GM23248 (cell line): Measurements from ENCODE around the gene RBM23. TPM values are rescaled to one million over a fixed set of nuclear protein-coding genes. Genes with fewer than 3 reads are reported as not detected.

Experiments used
- DNase-seq: peaks from one replicate; pipeline ENCODE4 v3.0.0-alpha.2; 2015
- H2AFZ ChIP-seq: fragments of 200-600 bp; sonication (generic); 2 replicates; pipeline ENCODE4 v1.6.1; 2016; ENCODE audit warnings: antibody characterized with exemption
- H3F3A ChIP-seq: fragments of 200-600 bp; sonication (generic); 2 replicates; pipeline ENCODE4 v1.6.1; 2016; ENCODE audit warnings: mild to moderate bottlenecking, antibody characterized with exemption, mixed run types; ENCODE audit not compliant: insufficient read depth
- H3K27ac ChIP-seq: fragments of 200-600 bp; sonication (generic); 2 replicates; pipeline ENCODE4 v1.5.1; 2016; ENCODE audit warnings: mild to moderate bottlenecking
- H3K27me3 ChIP-seq: fragments of 200-600 bp; sonication (generic); replicated peaks from 2 replicates; pipeline ENCODE4 v1.6.1; 2016; ENCODE audit warnings: mild to moderate bottlenecking; ENCODE audit not compliant: insufficient read depth
- H3K36me3 ChIP-seq: fragments of 200-600 bp; sonication (generic); 2 replicates; pipeline ENCODE4 v1.6.1; 2016; ENCODE audit warnings: low read depth, mild to moderate bottlenecking
- H3K4me1 ChIP-seq: fragments of 200-600 bp; sonication (generic); 2 replicates; pipeline ENCODE4 v1.6.1; 2016; ENCODE audit warnings: mild to moderate bottlenecking; ENCODE audit not compliant: insufficient read depth
- H3K4me2 ChIP-seq: fragments of 200-600 bp; sonication (generic); one replicate; pipeline ENCODE4 v1.6.1; 2016; ENCODE audit warnings: mild to moderate bottlenecking; ENCODE audit not compliant: unreplicated experiment
- H3K4me3 ChIP-seq: fragments of 200-600 bp; sonication (generic); 2 replicates; pipeline ENCODE4 v1.5.1; 2016; ENCODE audit warnings: mild to moderate bottlenecking
- H3K79me2 ChIP-seq: fragments of 200-600 bp; sonication (generic); 2 replicates; pipeline ENCODE4 v1.6.1; 2016; ENCODE audit warnings: mild to moderate bottlenecking; ENCODE audit not compliant: insufficient read depth
- H3K9ac ChIP-seq: fragments of 200-600 bp; sonication (generic); 2 replicates; pipeline ENCODE4 v1.6.1; 2016; ENCODE audit warnings: mild to moderate bottlenecking
- H3K9me2 ChIP-seq: fragments of 200-600 bp; sonication (generic); 2 replicates; pipeline ENCODE4 v1.6.1; 2016; ENCODE audit warnings: mixed run types, mild to moderate bottlenecking, moderate library complexity; ENCODE audit not compliant: insufficient read depth
- H3K9me3 ChIP-seq: fragments of 200-600 bp; sonication (generic); one replicate; pipeline ENCODE4 v1.6.1; 2017; ENCODE audit warnings: low read depth
- H4K20me1 ChIP-seq: fragments of 200-600 bp; sonication (generic); 2 replicates; pipeline ENCODE4 v1.6.0; 2016; ENCODE audit not compliant: insufficient read depth
- EZH2 ChIP-seq: fragments of 200-600 bp; sonication (generic); IDR thresholded peaks from 2 replicates; pipeline ENCODE4 v1.6.1; 2018; ENCODE audit warnings: antibody characterized with exemption, mild to moderate bottlenecking; ENCODE audit not compliant: insufficient read depth, poor library complexity, severe bottlenecking
- EZH2phosphoT487 ChIP-seq: fragments of 200-600 bp; sonication (generic); IDR thresholded peaks from 2 replicates; pipeline ENCODE4 v1.6.1; 2018; ENCODE audit warnings: antibody characterized with exemption, moderate library complexity, mild to moderate bottlenecking, low read depth; ENCODE audit not compliant: insufficient read depth
- WGBS, 2 experiments: methylation state at CpG; one replicate each; pipeline ENCODE4 v1.1.6; 2015 to 2017; ENCODE audit warnings: low lambda C conversion rate in 2 of 2, low coverage in 1 of 2; ENCODE audit errors: missing lambda C conversion rate in 2 of 2; 5-methylcytosine and 5-hydroxymethylcytosine counted together
- in situ Hi-C: fragments of 300-500 bp; cut with MboI; formaldehyde crosslinking; loops from 2 replicates; pipeline ENCODE4 v1.15.0; 2020
- polyA plus RNA-seq: library from polyadenylated mRNA; unstranded; fragments of >200 nt; fragmentation: Nextera tagmentation; extraction: Ambion mirVana; gene quantifications from 2 replicates; pipeline ENCODE4 v1.2.1, GENCODE V29; 2016
- total RNA-seq: library from RNA; depleted of rRNA; stranded (reverse); fragments of >200 nt; shearing (Covaris generic); gene quantifications from 2 replicates; pipeline ENCODE4 v1.2.3, GENCODE V29; 2014

The RBM23 gene
- total and polyA plus RNA-seq, 2 experiments from 2014 or later, result 33.8 to 57.2 TPM

- Histone ChIP-seq H2AFZ (no peak overlapping the region), H3K4me1 (peaks cover 5% of the 10 kb centered on the region; the same call in 1 of the 2 replicates), H3K9ac (no peak overlapping the region), H3K4me2 (no peak overlapping the region), H3K36me3 (peaks cover 26% of the 10 kb centered on the region; the same call in 1 of the 2 replicates), H3F3A (peaks cover 16% of the 10 kb centered on the region), H3K27ac (no peak overlapping the region), H4K20me1 (no peaks in the 10 kb centered on the region), H3K4me3 (no peak overlapping the region), H3K9me3 (no peaks in the 10 kb centered on the region), H3K9me2 (no peaks in the 10 kb centered on the region), H3K27me3 (no peaks in the 10 kb centered on the region), H3K79me2 (peaks cover 28% of the 10 kb centered on the region)
- WGBS, 2 experiments, result 86 to 88% methylated on average over 8 of the region's 8 CpGs
- TF ChIP-seq EZH2 (no peak), EZH2phosphoT487 (no peak)
- in situ Hi-C loops, result no loop called here
- no peak for DNase-seq
Observed at GRCh38 chr14:22878271-22879246, 40.4 kb downstream of the RBM23 start.

DNA sequence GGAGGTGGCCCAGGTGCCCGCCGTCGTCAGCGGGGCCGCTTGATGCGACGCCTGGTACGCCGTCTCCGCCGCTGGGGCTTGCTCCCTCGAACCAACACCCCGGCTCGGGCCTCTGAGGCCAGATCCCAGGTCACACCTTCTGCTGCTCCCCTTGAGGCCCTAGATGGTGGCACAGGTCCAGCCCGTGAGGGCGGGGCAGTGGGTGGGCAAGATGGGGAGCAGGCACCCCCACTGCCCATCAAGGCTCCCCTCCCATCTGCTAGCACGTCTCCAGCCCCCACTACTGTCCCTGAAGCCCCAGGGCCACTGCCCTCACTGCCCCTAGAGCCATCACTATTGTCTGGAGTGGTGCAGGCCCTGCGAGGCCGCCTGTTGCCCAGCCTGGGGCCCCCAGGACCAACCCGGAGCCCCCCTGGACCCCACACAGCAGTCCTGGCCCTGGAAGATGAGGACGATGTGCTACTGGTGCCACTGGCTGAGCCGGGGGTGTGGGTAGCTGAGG, 41.9 kb downstream of the RBM23 start:
- 91 to 96% methylated on average over 15 to 22 of the region's 22 CpGs for WGBS, 2 experiments
- H3K9ac ChIP-seq, result no peak overlapping the region
- in situ Hi-C loops, result no loop called here
- H2AFZ ChIP-seq, result no peak overlapping the region
- H3K4me2 ChIP-seq, result no peak overlapping the region
- no peaks in the 10 kb centered on the region for H3K27me3 ChIP-seq
- no peaks in the 10 kb centered on the region for H3K9me3 ChIP-seq
- H4K20me1 ChIP-seq, result no peaks in the 10 kb centered on the region
- H3K27ac ChIP-seq, result no peak overlapping the region
- DNase-seq, result no peak
- H3F3A ChIP-seq, result peaks cover 19% of the 10 kb centered on the region
- TF ChIP-seq EZH2 (no peak), EZH2phosphoT487 (no peak)
- H3K79me2 ChIP-seq, result peaks cover 42% of the 10 kb centered on the region
- peaks cover 12% of the 10 kb centered on the region for H3K4me1 ChIP-seq
- no peak overlapping the region for H3K4me3 ChIP-seq
- no peaks in the 10 kb centered on the region for H3K9me2 ChIP-seq
- H3K36me3 ChIP-seq, result peaks cover 26% of the 10 kb centered on the region; the same call in 1 of the 2 replicates

GRCh38 chr14:22875748-22876319, 43.1 kb downstream of the RBM23 start:
- H3F3A ChIP-seq, result peaks cover 15% of the 10 kb centered on the region
- no peak for DNase-seq
- H3K4me2 ChIP-seq, result no peak overlapping the region
- peaks cover 13% of the 10 kb centered on the region for H3K4me1 ChIP-seq
- H3K9me3 ChIP-seq, result no peaks in the 10 kb centered on the region
- H4K20me1 ChIP-seq, result no peaks in the 10 kb centered on the region
- H3K79me2 ChIP-seq, result peaks cover 42% of the 10 kb centered on the region
- in situ Hi-C loops, result no loop called here
- no peaks in the 10 kb centered on the region for H3K27me3 ChIP-seq
- TF ChIP-seq EZH2phosphoT487, result no peak
- no peak for TF ChIP-seq EZH2
- H2AFZ ChIP-seq, result no peak overlapping the region
- H3K36me3 ChIP-seq, result peaks cover 26% of the 10 kb centered on the region; the same call in 1 of the 2 replicates
- 95 to 96% methylated on average over 19 to 20 of the region's 20 CpGs for WGBS, 2 experiments
- H3K9ac ChIP-seq, result no peak overlapping the region
- H3K9me2 ChIP-seq, result no peaks in the 10 kb centered on the region
- H3K4me3 ChIP-seq, result no peak overlapping the region
- H3K27ac ChIP-seq, result no peak overlapping the region

- H3K4me2 ChIP-seq, result no peak overlapping the region
- no peak for DNase-seq
- 94% methylated on average over 15 of the region's 15 CpGs for WGBS, 2 experiments
- H3K4me3 ChIP-seq, result no peak overlapping the region
- no peaks in the 10 kb centered on the region for H4K20me1 ChIP-seq
- H3K27me3 ChIP-seq, result no peaks in the 10 kb centered on the region
- no peak overlapping the region for H3K9ac ChIP-seq
- H3K4me1 ChIP-seq, result peaks cover 19% of the 10 kb centered on the region
- no peak overlapping the region for H2AFZ ChIP-seq
- peaks cover 42% of the 10 kb centered on the region for H3K79me2 ChIP-seq
- TF ChIP-seq EZH2phosphoT487 (no peak), EZH2 (no peak)
- no peak overlapping the region for H3K27ac ChIP-seq
- H3K9me3 ChIP-seq, result no peaks in the 10 kb centered on the region
- in situ Hi-C loops, result no loop called here
- no peaks in the 10 kb centered on the region for H3K9me2 ChIP-seq
- H3K36me3 ChIP-seq, result peaks cover 26% of the 10 kb centered on the region; the same call in 1 of the 2 replicates
- peaks cover 20% of the 10 kb centered on the region for H3F3A ChIP-seq
Observed at GRCh38 chr14:22875003-22875747, 43.8 kb downstream of the RBM23 start.
